ENCODE results near the gene BACE2.
"Not testable (repeated sequence)": the region's sequence is repeated elsewhere in the genome, so short reads cannot be mapped to it uniquely, and the experiment has no call there.

Gene BACE2

DNA sequence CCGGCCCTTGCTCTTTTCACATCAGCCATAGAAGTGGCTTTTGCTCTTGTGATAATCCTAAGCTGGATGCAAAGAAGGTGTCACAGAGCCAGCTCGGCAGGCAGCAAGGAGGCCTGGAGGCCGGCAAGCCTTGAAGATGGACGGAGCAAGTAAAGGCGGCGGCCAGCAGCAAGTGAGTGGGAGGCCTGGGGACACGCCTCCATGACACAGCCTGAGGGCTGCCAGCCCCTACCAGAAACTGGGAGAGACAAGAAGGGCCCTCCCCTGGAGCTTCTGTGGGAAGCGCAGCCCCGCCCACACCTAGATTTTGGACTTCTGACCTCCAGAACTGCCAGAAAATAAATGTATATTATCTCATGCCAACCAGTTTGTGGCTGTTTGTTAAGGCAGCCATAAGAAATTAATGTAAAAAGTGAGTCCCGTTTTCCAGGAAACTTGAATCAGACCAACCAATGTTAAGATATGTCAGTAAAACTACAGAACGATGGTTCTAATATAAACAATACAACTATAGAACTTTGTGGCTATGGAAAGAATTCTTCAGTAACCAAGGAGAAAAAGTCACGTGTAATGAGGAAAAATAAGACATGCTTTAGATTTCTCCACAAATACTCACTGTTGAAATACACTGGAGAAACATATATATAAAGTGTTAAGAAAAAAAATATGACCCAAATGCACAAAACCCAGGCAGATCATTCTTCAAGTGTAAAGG is 49.9 kb downstream of the BACE2 start:
- no peak for DNase-seq

DNA sequence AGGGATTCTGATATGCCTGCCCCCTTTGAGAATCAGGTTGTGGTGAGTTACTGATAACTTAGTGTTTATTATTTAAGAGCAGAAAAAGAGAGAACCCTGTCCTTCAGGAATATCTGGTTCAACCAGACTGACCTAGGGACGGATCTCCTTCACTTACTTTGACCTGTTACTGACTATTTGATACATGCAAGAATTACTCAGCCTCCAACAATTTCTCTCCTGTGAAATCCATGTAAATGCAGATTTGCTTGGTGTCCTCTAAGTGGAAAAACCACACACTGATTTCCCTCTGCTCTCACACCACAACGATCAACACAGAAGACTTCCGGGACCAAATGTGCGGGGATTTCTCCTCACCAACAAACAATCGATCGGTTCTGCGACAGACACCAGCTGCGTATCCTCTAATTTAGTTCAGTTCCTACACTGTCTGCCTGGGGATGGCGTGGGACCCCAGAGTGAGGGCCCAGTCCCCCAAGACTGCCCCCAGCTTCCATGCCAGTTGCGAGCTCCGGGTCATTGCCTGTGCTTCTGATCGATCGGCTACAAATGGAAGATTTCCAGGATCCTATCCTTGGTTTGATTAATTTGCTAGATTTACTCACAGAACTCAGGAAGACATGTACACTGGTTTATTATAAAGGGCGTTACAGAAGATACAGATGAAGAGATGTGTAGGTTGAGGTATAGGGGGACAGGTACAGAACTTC is 51.7 kb downstream of the BACE2 start:
- DNase-seq = no peak

GRCh38 chr21:41220208-41220733 is 52.3 kb downstream of the BACE2 start:
- DNase-seq = no peak

DNA sequence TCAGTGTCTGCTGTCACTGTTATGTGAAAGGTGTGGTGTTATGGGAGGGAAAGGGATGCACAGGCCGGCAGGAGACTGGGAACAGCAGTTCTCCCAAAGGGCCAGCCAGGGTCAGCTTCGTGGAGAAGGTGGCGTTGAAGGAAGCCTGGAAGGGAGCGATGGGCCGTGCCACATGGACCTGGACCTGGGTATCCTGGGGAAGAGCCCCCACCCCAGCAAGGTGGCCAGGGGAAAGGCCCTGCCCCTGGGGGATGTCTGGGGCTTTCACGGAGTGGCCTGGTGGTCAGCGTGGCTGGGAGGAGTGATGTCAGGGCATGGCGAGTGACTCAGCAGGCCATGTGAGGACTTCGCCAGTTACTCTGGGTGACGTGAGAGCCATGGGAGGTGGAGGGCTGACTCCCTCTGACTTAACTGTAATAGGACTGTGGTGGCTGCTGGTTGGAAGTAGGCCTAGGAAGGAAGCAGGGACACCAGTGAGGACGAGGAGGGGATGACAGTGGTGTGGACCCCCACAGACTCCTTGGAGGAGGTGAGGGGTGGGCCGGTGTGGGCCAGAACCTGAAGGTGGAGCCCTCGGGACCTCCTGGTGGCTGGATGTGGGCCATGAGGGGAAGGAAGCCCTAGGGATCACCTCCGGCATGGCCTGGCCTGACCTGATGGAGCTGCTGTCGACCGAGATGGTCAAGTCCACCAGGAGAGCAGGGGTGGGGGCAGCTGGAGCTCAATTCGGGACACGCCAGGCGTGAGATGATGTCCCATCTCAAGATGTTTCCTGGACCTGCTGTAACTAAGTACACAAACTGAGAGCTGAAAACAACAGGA is 54.5 kb downstream of the BACE2 start:
- no peak for DNase-seq

GRCh38 chr21:41226853-41227252 is 58.9 kb downstream of the BACE2 start:
- DNase-seq = no peak

DNA sequence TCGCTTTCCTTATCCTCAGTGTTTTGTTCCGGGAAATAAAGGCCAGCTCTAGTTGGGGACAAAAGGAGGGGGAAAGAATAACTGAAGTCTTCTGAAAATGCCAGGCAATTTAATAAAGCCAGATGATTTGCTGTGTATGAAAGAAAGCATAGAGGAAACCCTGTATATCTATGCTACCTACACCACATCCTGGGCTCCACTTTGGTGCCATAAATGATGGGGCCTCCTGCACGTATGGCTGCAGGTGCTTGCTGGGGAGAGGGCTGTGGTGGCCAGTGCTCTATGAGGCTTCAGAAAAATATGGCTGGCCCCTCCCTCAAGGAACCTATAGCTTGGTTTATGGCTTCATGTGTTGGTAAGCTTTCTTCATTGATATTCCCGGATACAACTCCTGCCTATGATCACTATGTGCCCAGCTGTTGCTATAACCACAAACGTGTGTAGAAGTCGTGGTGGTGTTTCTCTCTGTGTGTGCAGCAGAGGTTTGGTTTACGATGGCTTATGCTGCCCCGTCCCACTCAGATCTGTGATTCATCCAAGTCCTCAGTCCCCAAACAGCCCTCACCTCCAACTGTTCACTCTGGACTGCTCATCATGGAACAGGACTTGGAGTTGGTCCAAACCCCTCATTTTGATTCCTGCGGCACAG is 59.5 kb downstream of the BACE2 start:
- DNase-seq = no peak

DNA sequence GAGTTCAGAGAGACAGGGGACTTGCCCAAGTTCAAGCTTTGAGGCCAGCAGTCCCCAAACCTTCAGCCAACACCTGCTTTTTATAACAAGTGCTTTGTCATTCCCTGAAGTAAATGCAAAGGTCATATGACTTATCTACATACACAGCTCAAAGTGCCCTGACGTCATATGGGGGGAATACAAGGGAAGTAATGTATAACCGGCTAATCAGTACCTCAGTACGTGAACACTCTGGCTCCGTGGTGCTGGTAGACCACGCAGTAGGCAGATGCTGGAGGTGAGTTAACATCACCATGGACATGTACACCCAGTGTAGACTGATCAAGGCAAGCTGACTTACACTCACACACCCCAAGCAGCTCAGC is 60.0 kb downstream of the BACE2 start:
- DNase-seq = no peak

- no peak for DNase-seq
Measured at GRCh38 chr21:41228492-41228891, 60.5 kb downstream of the BACE2 start.

- no peak for DNase-seq
Measured at GRCh38 chr21:41228958-41229357, 61.0 kb downstream of the BACE2 start.

- DNase-seq = no peak
Measured at GRCh38 chr21:41229509-41230248, 61.7 kb downstream of the BACE2 start.

GRCh38 chr21:41230497-41230896 is 62.5 kb downstream of the BACE2 start:
- no peak for DNase-seq

DNA sequence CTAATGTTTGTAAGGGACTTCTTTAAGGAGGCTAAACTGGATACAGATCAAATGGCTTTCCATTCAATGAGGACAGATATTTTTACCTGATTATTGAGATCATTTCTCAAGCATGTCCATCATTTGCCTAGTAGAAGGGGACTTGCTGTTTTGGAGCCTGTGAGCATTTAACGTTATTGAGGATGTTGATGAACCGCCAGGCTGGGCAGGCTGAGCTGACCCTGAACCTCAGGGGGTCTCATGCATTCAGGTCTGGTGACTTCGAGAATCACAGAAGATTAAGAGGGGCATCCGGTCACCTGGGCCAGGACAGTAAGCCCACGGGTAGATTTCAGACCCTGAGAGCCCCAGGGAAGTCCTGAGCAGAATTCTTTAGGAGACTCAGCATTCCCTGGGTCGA is 63.1 kb downstream of the BACE2 start:
- no peak for DNase-seq

DNA sequence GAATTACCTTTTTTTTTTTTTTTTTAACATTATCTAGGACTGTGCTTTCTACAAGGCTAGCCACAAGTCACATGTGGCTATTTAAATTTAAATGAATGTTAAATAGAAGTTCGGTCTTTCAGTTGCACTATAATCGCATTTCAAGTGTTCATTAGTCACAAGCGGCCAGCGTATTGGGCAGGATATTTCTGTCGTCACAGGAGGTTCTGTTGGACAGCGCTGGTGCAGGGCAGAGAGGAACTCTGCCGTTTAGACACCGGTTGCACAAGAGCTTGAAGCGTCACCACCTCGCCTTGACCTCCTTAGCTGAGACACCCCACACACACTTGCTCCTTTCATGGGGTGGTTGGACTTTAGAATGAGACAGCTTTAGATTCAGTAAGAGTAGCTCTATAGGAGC is 64.1 kb downstream of the BACE2 start:
- no peak for DNase-seq

DNA sequence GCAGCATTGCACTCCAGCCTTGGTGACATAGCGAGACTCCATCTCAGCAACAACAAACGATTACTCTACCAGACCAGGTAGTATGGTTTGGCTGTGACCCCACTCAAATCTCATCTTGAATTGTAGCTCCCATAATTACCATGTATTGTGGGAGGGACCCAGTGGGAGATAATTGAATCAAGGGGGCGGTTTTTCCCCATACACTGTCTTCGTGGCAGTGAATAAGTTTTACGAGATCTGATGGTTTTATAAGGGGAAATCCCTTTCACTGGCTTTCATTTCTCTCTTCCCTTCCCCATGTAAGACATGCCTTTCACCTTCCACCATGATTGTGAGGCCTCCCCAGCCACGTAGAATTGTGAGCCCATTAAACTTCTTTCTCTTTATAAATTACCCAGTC is 66.0 kb downstream of the BACE2 start:
- no peak for DNase-seq

DNA sequence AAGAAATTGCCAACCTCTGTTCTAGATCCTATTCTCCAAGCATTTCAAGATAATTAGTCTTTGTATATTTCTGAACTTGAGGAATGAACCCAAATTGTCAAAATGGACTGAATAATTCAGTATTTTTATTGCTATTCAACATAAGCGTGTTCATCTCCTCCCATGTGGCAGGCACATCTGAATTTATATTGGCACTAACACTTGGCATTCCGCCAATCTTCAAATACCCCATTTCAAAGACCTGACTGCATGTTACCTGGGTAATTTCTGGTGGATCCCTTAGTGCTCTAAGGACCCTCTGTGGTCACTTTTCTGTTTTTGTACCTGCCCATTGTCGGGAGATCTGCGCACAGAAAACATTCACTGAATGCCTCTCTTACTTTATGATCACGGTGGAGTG is 66.6 kb downstream of the BACE2 start:
- DNase-seq = no peak

- no peak for DNase-seq
Measured at GRCh38 chr21:41235201-41235600, 67.2 kb downstream of the BACE2 start.

GRCh38 chr21:41236352-41236973 is 68.5 kb downstream of the BACE2 start:
- DNase-seq = no peak

DNA sequence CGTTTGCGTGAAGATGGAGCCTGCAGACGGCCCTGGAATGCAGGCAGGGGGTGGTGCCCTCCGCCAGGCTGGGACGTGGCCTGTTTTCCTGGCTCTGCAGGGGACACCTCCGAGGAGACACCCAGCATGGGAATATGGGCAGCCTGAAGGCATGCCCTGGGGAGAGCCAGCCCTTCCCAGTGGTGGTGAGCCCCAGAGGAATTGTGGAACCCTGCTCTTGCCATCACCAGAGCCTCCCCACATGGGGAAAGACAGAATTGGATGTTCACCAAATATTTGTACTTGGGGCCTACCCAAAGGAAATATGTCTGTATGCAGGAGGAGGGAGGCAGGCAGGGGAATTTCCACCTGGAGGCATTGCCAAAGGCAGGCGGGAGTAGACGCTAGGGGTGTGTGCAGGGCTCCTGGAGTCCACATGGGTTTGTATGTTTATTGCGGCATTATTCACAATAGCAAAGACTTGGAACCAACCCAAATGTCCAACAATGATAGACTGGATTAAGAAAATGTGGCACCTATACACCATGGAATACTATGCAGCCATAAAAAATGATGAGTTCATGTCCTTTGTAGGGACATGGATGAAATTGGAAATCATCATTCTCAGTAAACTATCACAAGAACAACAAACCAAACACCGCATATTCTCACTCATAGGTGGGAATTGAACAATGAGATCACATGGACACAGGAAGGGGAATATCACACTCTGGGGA is 70.3 kb downstream of the BACE2 start:
- not testable (repeated sequence) for DNase-seq

DNA sequence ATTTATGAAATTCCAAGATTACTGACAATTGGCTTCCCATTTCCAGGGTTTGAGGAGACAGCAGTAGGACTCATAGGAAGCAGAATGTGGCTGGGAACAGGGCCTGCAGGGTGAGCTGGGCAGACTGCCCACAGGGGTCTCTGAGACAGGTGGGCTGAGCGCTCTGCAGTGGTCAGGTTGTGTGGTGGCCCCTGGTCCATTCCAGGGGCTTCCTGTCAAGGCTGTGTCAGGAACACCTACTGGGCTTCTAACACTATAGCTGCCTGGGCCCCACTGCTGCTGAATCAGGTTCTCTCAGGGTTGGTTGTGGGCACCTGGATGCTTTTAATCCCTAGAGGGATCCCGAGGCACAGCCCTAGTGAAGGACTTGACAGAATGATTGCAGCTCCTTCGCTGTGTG is 72.1 kb downstream of the BACE2 start:
- no peak for DNase-seq

- no peak for DNase-seq
Measured at GRCh38 chr21:41241341-41241740, 73.4 kb downstream of the BACE2 start.

DNA sequence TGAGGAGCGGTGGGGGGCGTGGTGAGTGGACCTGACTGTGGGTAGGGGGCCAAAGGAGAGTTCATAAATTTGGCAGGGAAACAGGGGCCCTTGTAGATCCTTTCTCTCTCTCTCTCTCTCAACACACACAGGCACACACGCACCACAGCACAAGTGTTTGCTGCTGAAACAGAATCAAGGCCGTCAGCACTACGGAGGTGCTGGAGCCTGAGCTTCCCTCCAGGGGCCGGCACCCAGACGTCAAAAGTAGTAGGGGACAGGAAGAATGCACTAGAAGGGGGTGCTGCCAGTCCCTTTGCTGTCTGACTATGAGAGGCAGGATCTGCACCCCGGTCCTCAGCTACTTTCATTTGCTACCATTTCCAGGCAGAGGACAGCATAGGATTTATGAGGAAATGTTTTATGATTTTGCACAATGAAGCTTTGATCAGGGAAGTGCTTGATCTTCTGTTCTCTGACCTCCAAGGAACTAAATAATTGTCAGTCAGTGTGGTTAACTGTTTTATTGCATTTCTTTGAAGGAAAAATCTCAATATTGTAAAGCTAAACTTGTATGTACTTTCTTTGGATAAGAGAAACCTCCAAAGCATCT is 74.4 kb downstream of the BACE2 start:
- no peak for DNase-seq

All from activated CD4-positive, alpha-beta T cell treated with anti-CD3 and anti-CD28 coated beads, Interleukin-2, Interleukin-6, amounts not matched to agents 100 ng/mL and 50 ng/mL, durations not matched to agents 16 hours and 8 hours (primary cell).